Measurements from ENCODE around the gene RABGGTA.

RABGGTA gene

GRCh38 chr14:24298892-24299254 is 27.5 kb upstream of the RABGGTA start:
- Histone ChIP-seq H3K9me3 (ENCODE audit: low read length) (no peaks in the 10 kb centered on the region), H3K4me1 (ENCODE audit: insufficient read depth, low read length) (peaks cover 22% of the 10 kb centered on the region), H3K27ac (ENCODE audit: low read depth, low read length) (peak overlapping the region; percentile 97), H3K9ac (ENCODE audit: low read length) (peak overlapping the region; percentile 92), H3K36me3 (ENCODE audit: insufficient read depth, low read length) (peaks cover 43% of the 10 kb centered on the region), H3K27me3 (ENCODE audit: control insufficient read depth in 1 of 2, insufficient read depth in 2 of 2, low read length in 2 of 2) (no peaks in the 10 kb centered on the region), H3K4me3 (ENCODE audit: low read depth in 1 of 2, low read length in 2 of 2) (peak overlapping the region; percentile 91 to 97)

GRCh38 chr14:24297190-24297964 is 26.0 kb upstream of the RABGGTA start:
- peaks cover 22% of the 10 kb centered on the region for H3K4me1 ChIP-seq (ENCODE audit: insufficient read depth, low read length)
- peaks cover 32% of the 10 kb centered on the region for H3K36me3 ChIP-seq (ENCODE audit: insufficient read depth, low read length)
- H3K4me3 ChIP-seq (ENCODE audit: low read depth in 1 of 2, low read length in 2 of 2), result no peak overlapping the region
- H3K27ac ChIP-seq (ENCODE audit: low read depth, low read length), result no peak overlapping the region
- H3K9ac ChIP-seq (ENCODE audit: low read length), result no peak overlapping the region
- no peaks in the 10 kb centered on the region for H3K27me3 ChIP-seq (ENCODE audit: control insufficient read depth in 1 of 2, insufficient read depth in 2 of 2, low read length in 2 of 2)
- H3K9me3 ChIP-seq (ENCODE audit: low read length), result no peaks in the 10 kb centered on the region

GRCh38 chr14:24296341-24297157 is 25.2 kb upstream of the RABGGTA start:
- Histone ChIP-seq H3K36me3 (ENCODE audit: insufficient read depth, low read length) (peaks cover 32% of the 10 kb centered on the region), H3K27me3 (ENCODE audit: control insufficient read depth in 1 of 2, insufficient read depth in 2 of 2, low read length in 2 of 2) (no peaks in the 10 kb centered on the region), H3K27ac (ENCODE audit: low read depth, low read length) (no peak overlapping the region), H3K9me3 (ENCODE audit: low read length) (no peaks in the 10 kb centered on the region), H3K4me1 (ENCODE audit: insufficient read depth, low read length) (peaks cover 22% of the 10 kb centered on the region), H3K9ac (ENCODE audit: low read length) (no peak overlapping the region), H3K4me3 (ENCODE audit: low read depth in 1 of 2, low read length in 2 of 2) (no peak overlapping the region)

GRCh38 chr14:24293525-24293924 is 22.1 kb upstream of the RABGGTA start:
- H3K9ac ChIP-seq (ENCODE audit: low read length), result no peak overlapping the region
- no peaks in the 10 kb centered on the region for H3K27me3 ChIP-seq (ENCODE audit: control insufficient read depth in 1 of 2, insufficient read depth in 2 of 2, low read length in 2 of 2)
- H3K4me1 ChIP-seq (ENCODE audit: insufficient read depth, low read length), result peaks cover 6% of the 10 kb centered on the region
- no peak overlapping the region for H3K4me3 ChIP-seq (ENCODE audit: low read depth in 1 of 2, low read length in 2 of 2)
- no peaks in the 10 kb centered on the region for H3K9me3 ChIP-seq (ENCODE audit: low read length)
- no peak overlapping the region for H3K27ac ChIP-seq (ENCODE audit: low read depth, low read length)
- peaks cover 49% of the 10 kb centered on the region for H3K36me3 ChIP-seq (ENCODE audit: insufficient read depth, low read length)

GRCh38 chr14:24292118-24292807 is 20.9 kb upstream of the RABGGTA start:
- Histone ChIP-seq H3K27ac (ENCODE audit: low read depth, low read length) (no peak overlapping the region), H3K4me1 (ENCODE audit: insufficient read depth, low read length) (peaks cover 5% of the 10 kb centered on the region), H3K36me3 (ENCODE audit: insufficient read depth, low read length) (peaks cover 49% of the 10 kb centered on the region), H3K27me3 (ENCODE audit: control insufficient read depth in 1 of 2, insufficient read depth in 2 of 2, low read length in 2 of 2) (no peaks in the 10 kb centered on the region), H3K4me3 (ENCODE audit: low read depth in 1 of 2, low read length in 2 of 2) (no peak overlapping the region), H3K9me3 (ENCODE audit: low read length) (no peaks in the 10 kb centered on the region), H3K9ac (ENCODE audit: low read length) (no peak overlapping the region)

- Histone ChIP-seq H3K9me3 (ENCODE audit: low read length) (no peaks in the 10 kb centered on the region), H3K4me3 (ENCODE audit: low read depth in 1 of 2, low read length in 2 of 2) (no peak overlapping the region), H3K36me3 (ENCODE audit: insufficient read depth, low read length) (peaks cover 49% of the 10 kb centered on the region)
These were observed 20.2 kb upstream of the RABGGTA start for GRCh38 chr14:24291446-24292117.

GRCh38 chr14:24290746-24291145 is 19.3 kb upstream of the RABGGTA start:
- Histone ChIP-seq H3K27ac (ENCODE audit: low read depth, low read length) (no peak overlapping the region), H3K36me3 (ENCODE audit: insufficient read depth, low read length) (peaks cover 42% of the 10 kb centered on the region), H3K4me3 (ENCODE audit: low read depth in 1 of 2, low read length in 2 of 2) (no peak overlapping the region), H3K9me3 (ENCODE audit: low read length) (no peaks in the 10 kb centered on the region), H3K9ac (ENCODE audit: low read length) (no peak overlapping the region), H3K27me3 (ENCODE audit: control insufficient read depth in 1 of 2, insufficient read depth in 2 of 2, low read length in 2 of 2) (no peaks in the 10 kb centered on the region), H3K4me1 (ENCODE audit: insufficient read depth, low read length) (no peaks in the 10 kb centered on the region)

More at GRCh38 chr14:24291446-24292117, 20.2 kb upstream of the RABGGTA start:
- H3K9ac ChIP-seq (ENCODE audit: low read length), result no peak overlapping the region
- peaks cover 1% of the 10 kb centered on the region for H3K4me1 ChIP-seq (ENCODE audit: insufficient read depth, low read length)
- H3K27me3 ChIP-seq (ENCODE audit: control insufficient read depth in 1 of 2, insufficient read depth in 2 of 2, low read length in 2 of 2), result no peaks in the 10 kb centered on the region
- H3K27ac ChIP-seq (ENCODE audit: low read depth, low read length), result no peak overlapping the region

- H3K4me1 ChIP-seq (ENCODE audit: insufficient read depth, low read length), result no peaks in the 10 kb centered on the region
- no peaks in the 10 kb centered on the region for H3K9me3 ChIP-seq (ENCODE audit: low read length)
- no peaks in the 10 kb centered on the region for H3K27me3 ChIP-seq (ENCODE audit: control insufficient read depth in 1 of 2, insufficient read depth in 2 of 2, low read length in 2 of 2)
- no peak overlapping the region for H3K27ac ChIP-seq (ENCODE audit: low read depth, low read length)
- no peak overlapping the region for H3K4me3 ChIP-seq (ENCODE audit: low read depth in 1 of 2, low read length in 2 of 2)
- no peak overlapping the region for H3K9ac ChIP-seq (ENCODE audit: low read length)
- H3K36me3 ChIP-seq (ENCODE audit: insufficient read depth, low read length), result peaks cover 35% of the 10 kb centered on the region
These were observed 18.4 kb upstream of the RABGGTA start for GRCh38 chr14:24289649-24290280.

GRCh38 chr14:24286996-24287395 is 15.6 kb upstream of the RABGGTA start:
- H3K36me3 ChIP-seq (ENCODE audit: insufficient read depth, low read length), result peaks cover 27% of the 10 kb centered on the region
- no peaks in the 10 kb centered on the region for H3K9me3 ChIP-seq (ENCODE audit: low read length)
- H3K27ac ChIP-seq (ENCODE audit: low read depth, low read length), result no peak overlapping the region
- no peak overlapping the region for H3K4me3 ChIP-seq (ENCODE audit: low read depth in 1 of 2, low read length in 2 of 2)
- H3K27me3 ChIP-seq (ENCODE audit: control insufficient read depth in 1 of 2, insufficient read depth in 2 of 2, low read length in 2 of 2), result no peaks in the 10 kb centered on the region
- H3K4me1 ChIP-seq (ENCODE audit: insufficient read depth, low read length), result no peaks in the 10 kb centered on the region
- no peak overlapping the region for H3K9ac ChIP-seq (ENCODE audit: low read length)

- no peak overlapping the region for H3K9ac ChIP-seq (ENCODE audit: low read length)
- no peaks in the 10 kb centered on the region for H3K27me3 ChIP-seq (ENCODE audit: control insufficient read depth in 1 of 2, insufficient read depth in 2 of 2, low read length in 2 of 2)
- no peak overlapping the region for H3K27ac ChIP-seq (ENCODE audit: low read depth, low read length)
- no peaks in the 10 kb centered on the region for H3K4me1 ChIP-seq (ENCODE audit: insufficient read depth, low read length)
- no peaks in the 10 kb centered on the region for H3K9me3 ChIP-seq (ENCODE audit: low read length)
- no peak overlapping the region for H3K4me3 ChIP-seq (ENCODE audit: low read depth in 1 of 2, low read length in 2 of 2)
- H3K36me3 ChIP-seq (ENCODE audit: insufficient read depth, low read length), result peaks cover 10% of the 10 kb centered on the region
These were observed 14.0 kb upstream of the RABGGTA start for GRCh38 chr14:24285351-24285750.
